Gastroesophageal sphincter (tissue), 3 donors: ENCODE data around the gene CTPS2.

Source experiments
- CTCF ChIP-seq, 4 experiments: fragments of 200-600 bp in 2 of 4; fragments of 450-650 bp in 2 of 4; sonication (generic) in 1 of 4; IDR thresholded peaks; one replicate each; pipeline ENCODE4 v1.5.1; 2017 to 2019; ENCODE audit warnings: antibody characterized with exemption in 4 of 4, mild to moderate bottlenecking in 2 of 4, moderate library complexity in 2 of 4
- POLR2AphosphoS5 ChIP-seq: sonication (generic); formaldehyde crosslinking; IDR thresholded peaks from one replicate; pipeline ENCODE4 v1.6.1; 2017; ENCODE audit warnings: antibody characterized with exemption

- TF ChIP-seq CTCF (IDR thresholded peaks at IDR 0.05) = no peak
- no peak for TF ChIP-seq POLR2AphosphoS5
These were observed 24.6 kb upstream of the CTPS2 start for GRCh38 chrX:16737024-16737423.
